ENCODE measurements around the gene LRRC34. TPM values are rescaled to one million over a fixed set of nuclear protein-coding genes. Genes with fewer than 3 reads are reported as not detected.

LRRC34 gene
- total and polyA plus RNA-seq, 2 donors = 2.0 to 14.7 TPM

- no peaks in the 10 kb centered on the region for H3K4me1 ChIP-seq (ENCODE audit: insufficient read depth)
- DNase-seq (ENCODE audit: extremely low spot score) = no peak
- 94% methylated on average over 3 of the region's 3 CpGs for WGBS
Observed at GRCh38 chr3:169804681-169805080, 8.0 kb downstream of the LRRC34 start.

GRCh38 chr3:169792359-169792758 is 20.3 kb downstream of the LRRC34 start:
- Histone ChIP-seq H3K27ac (ENCODE audit: low read depth) (no peak overlapping the region), H3K4me3 (ENCODE audit: low read depth, low read length) (no peak overlapping the region), H3K36me3 (ENCODE audit: insufficient read depth) (peaks cover 3% of the 10 kb centered on the region), H3K4me1 (ENCODE audit: insufficient read depth) (no peaks in the 10 kb centered on the region)
- DNase-seq (ENCODE audit: extremely low spot score) = no peak
- WGBS = 98% methylated on average over 1 of the region's 1 CpG

More at GRCh38 chr3:169804681-169805080, 8.0 kb downstream of the LRRC34 start:
- Histone ChIP-seq H3K36me3 (ENCODE audit: insufficient read depth) (no peaks in the 10 kb centered on the region), H3K27ac (ENCODE audit: low read depth) (no peak overlapping the region), H3K4me3 (ENCODE audit: low read depth, low read length) (no peak overlapping the region)

GRCh38 chr3:169790687-169791429 is 21.8 kb downstream of the LRRC34 start:
- H3K36me3 ChIP-seq (ENCODE audit: insufficient read depth) = peaks cover 7% of the 10 kb centered on the region

GRCh38 chr3:169790219-169790618 is 22.5 kb downstream of the LRRC34 start:
- Histone ChIP-seq H3K4me3 (ENCODE audit: low read depth, low read length) (no peak overlapping the region), H3K27ac (ENCODE audit: low read depth) (no peak overlapping the region), H3K4me1 (ENCODE audit: insufficient read depth) (no peaks in the 10 kb centered on the region), H3K36me3 (ENCODE audit: insufficient read depth) (peaks cover 7% of the 10 kb centered on the region)
- DNase-seq (ENCODE audit: extremely low spot score) = no peak

More at GRCh38 chr3:169790687-169791429, 21.8 kb downstream of the LRRC34 start:
- no peak for DNase-seq (ENCODE audit: extremely low spot score)
- Histone ChIP-seq H3K4me3 (ENCODE audit: low read depth, low read length) (no peak overlapping the region), H3K4me1 (ENCODE audit: insufficient read depth) (no peaks in the 10 kb centered on the region), H3K27ac (ENCODE audit: low read depth) (no peak overlapping the region)
- WGBS = 90% methylated on average over 4 of the region's 4 CpGs

GRCh38 chr3:169787791-169788190 is 24.9 kb downstream of the LRRC34 start:
- no peak for DNase-seq (ENCODE audit: extremely low spot score)
- Histone ChIP-seq H3K4me1 (ENCODE audit: insufficient read depth) (no peaks in the 10 kb centered on the region), H3K4me3 (ENCODE audit: low read depth, low read length) (no peak overlapping the region), H3K36me3 (ENCODE audit: insufficient read depth) (peaks cover 7% of the 10 kb centered on the region), H3K27ac (ENCODE audit: low read depth) (no peak overlapping the region)
- 83% methylated on average over 1 of the region's 1 CpG for WGBS

- 96% methylated on average over 4 of the region's 4 CpGs for WGBS
- no peak for DNase-seq (ENCODE audit: extremely low spot score)
- Histone ChIP-seq H3K4me1 (ENCODE audit: insufficient read depth) (no peaks in the 10 kb centered on the region), H3K27ac (ENCODE audit: low read depth) (no peak overlapping the region), H3K4me3 (ENCODE audit: low read depth, low read length) (no peak overlapping the region), H3K36me3 (ENCODE audit: insufficient read depth) (peaks cover 7% of the 10 kb centered on the region)
Observed at GRCh38 chr3:169787120-169787519, 25.6 kb downstream of the LRRC34 start.

GRCh38 chr3:169781209-169781855 is 31.4 kb downstream of the LRRC34 start:
- 83% methylated on average over 4 of the region's 4 CpGs for WGBS
- no peak for DNase-seq (ENCODE audit: extremely low spot score)
- peaks cover 5% of the 10 kb centered on the region for H3K36me3 ChIP-seq (ENCODE audit: insufficient read depth)
- no peak overlapping the region for H3K27ac ChIP-seq (ENCODE audit: low read depth)
- no peaks in the 10 kb centered on the region for H3K4me1 ChIP-seq (ENCODE audit: insufficient read depth)
- H3K4me3 ChIP-seq (ENCODE audit: low read depth, low read length) = no peak overlapping the region

GRCh38 chr3:169780742-169781141 is 32.0 kb downstream of the LRRC34 start:
- Histone ChIP-seq H3K4me1 (ENCODE audit: insufficient read depth) (no peaks in the 10 kb centered on the region), H3K27ac (ENCODE audit: low read depth) (no peak overlapping the region), H3K4me3 (ENCODE audit: low read depth, low read length) (no peak overlapping the region), H3K36me3 (ENCODE audit: insufficient read depth) (peaks cover 2% of the 10 kb centered on the region)
- no peak for DNase-seq (ENCODE audit: extremely low spot score)
- WGBS = 66% methylated on average over 2 of the region's 2 CpGs

- WGBS = 81% methylated on average over 4 of the region's 4 CpGs
Observed at GRCh38 chr3:169777822-169778221, 34.9 kb downstream of the LRRC34 start.

GRCh38 chr3:169774186-169774585 is 38.5 kb downstream of the LRRC34 start:
- whole genome bisulfite sequencing = 50% methylated on average over 5 of the region's 5 CpGs
- no peak overlapping the region for H3K27ac ChIP-seq (ENCODE audit: low read depth)
- H3K4me1 ChIP-seq (ENCODE audit: insufficient read depth) = no peaks in the 10 kb centered on the region
- no peak for DNase-seq (ENCODE audit: extremely low spot score)
- H3K36me3 ChIP-seq (ENCODE audit: insufficient read depth) = no peaks in the 10 kb centered on the region
- peak overlapping the region; percentile 71 for H3K4me3 ChIP-seq (ENCODE audit: low read depth, low read length)

More at GRCh38 chr3:169777822-169778221, 34.9 kb downstream of the LRRC34 start:
- DNase-seq (ENCODE audit: extremely low spot score) = no peak
- Histone ChIP-seq H3K4me1 (ENCODE audit: insufficient read depth) (no peaks in the 10 kb centered on the region), H3K27ac (ENCODE audit: low read depth) (no peak overlapping the region), H3K36me3 (ENCODE audit: insufficient read depth) (peaks cover 2% of the 10 kb centered on the region), H3K4me3 (ENCODE audit: low read depth, low read length) (no peak overlapping the region)

- Histone ChIP-seq H3K4me1 (ENCODE audit: insufficient read depth) (no peaks in the 10 kb centered on the region), H3K36me3 (ENCODE audit: insufficient read depth) (no peaks in the 10 kb centered on the region), H3K27ac (ENCODE audit: low read depth) (peak within 1 kb of the TSS; percentile 99), H3K4me3 (ENCODE audit: low read depth, low read length) (peak within 1 kb of the TSS; percentile 71)
- under 1% methylated on average over 61 of the region's 61 CpGs for WGBS
- peak; percentile 87 for DNase-seq (ENCODE audit: extremely low spot score)
Observed at GRCh38 chr3:169772897-169773816, 39.5 kb downstream of the LRRC34 start, which contains the start of gene MYNN. TSS of gene MYNN (plus strand) at chr3:169773396. CDS start at chr3:169774296, 900 bp downstream.

- Histone ChIP-seq H3K4me1 (ENCODE audit: insufficient read depth) (no peaks in the 10 kb centered on the region), H3K36me3 (ENCODE audit: insufficient read depth) (no peaks in the 10 kb centered on the region), H3K27ac (ENCODE audit: low read depth) (peak overlapping the region; percentile 99), H3K4me3 (ENCODE audit: low read depth, low read length) (peak overlapping the region; percentile 71)
- peak; percentile 88 for DNase-seq (ENCODE audit: extremely low spot score)
- under 1% methylated on average over 15 of the region's 15 CpGs for WGBS
Observed at GRCh38 chr3:169772305-169772896, 40.3 kb downstream of the LRRC34 start.
